Germinal center (tissue), 1 donor: ENCODE measurements around the gene YPEL2.
"Not testable (repeated sequence)": the region's sequence is repeated elsewhere in the genome, so short reads cannot be mapped to it uniquely, and the experiment has no call there.

Experiments
- DNase-seq: peaks from one replicate; pipeline ENCODE4 v3.0.0; 2012; ENCODE audit warnings: mixed read lengths, low spot score

Gene YPEL2

GRCh38 chr17:59406808-59407381, 75.4 kb downstream of the YPEL2 start:
- DNase-seq, result no peak

- no peak for DNase-seq
These were observed 78.0 kb downstream of the YPEL2 start for GRCh38 chr17:59409336-59410048.

- no peak for DNase-seq
These were observed 78.6 kb downstream of the YPEL2 start for GRCh38 chr17:59410049-59410437.

DNA sequence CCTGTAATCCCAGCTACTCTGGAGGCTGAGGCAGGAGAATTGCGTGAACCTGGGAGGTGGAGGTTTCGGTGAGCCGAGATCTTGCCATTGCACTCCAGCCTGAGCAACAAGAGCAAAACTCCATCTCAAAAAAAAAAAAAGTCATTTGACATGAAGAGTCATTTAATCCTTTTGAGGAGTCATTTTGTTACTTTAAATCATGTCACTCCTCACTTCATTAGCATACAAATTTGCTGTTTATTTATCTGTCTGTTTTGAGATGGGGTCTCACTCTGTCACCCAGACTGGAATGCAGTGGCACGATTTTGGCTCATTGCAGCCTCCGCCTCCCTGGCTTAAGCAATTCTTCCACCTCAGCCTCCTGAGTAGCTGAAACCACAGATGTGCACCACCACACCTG, 81.0 kb downstream of the YPEL2 start:
- DNase-seq, result not testable (repeated sequence)

DNA sequence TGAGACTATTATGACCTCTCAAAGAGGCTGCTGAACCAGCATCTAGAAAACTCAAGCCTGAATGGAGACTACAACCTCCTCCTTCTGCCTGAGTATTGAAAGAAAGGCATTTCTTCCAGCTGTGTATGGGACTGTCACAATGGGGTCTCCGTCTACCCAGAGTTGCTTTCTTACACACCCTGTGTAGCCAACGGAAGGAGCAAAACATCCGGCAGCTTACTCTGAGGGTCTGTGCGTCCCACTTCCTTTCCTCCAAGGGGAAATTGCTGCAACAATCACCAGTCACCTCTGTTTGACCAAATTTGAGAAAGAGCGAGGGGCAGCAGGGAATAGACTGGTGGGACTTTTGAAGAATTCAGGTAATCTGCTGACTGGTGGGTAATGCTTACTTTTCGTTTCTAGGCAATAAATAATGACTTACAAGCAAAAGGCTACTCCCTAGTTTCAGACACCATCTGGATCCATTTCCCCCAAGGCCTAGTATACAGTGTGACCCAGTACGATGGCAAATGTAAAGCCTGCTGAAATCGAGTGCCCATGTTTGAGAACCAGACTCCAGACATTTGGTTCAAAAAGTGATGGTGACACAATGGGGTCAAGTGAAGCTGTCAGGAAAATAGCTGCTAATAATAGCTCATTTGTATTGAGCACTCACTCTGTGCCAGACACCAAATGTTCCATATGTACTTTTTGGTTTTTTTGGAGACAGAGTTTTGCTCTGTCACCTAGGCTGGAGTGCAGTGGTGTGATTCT, 81.7 kb downstream of the YPEL2 start:
- no peak for DNase-seq

- DNase-seq, result no peak
These were observed 83.9 kb downstream of the YPEL2 start for GRCh38 chr17:59415397-59415796.

- DNase-seq, result no peak
These were observed 84.7 kb downstream of the YPEL2 start for GRCh38 chr17:59416184-59416583.

GRCh38 chr17:59417452-59417851, 86.0 kb downstream of the YPEL2 start:
- DNase-seq, result no peak

- no peak for DNase-seq
These were observed 87.3 kb downstream of the YPEL2 start for GRCh38 chr17:59418732-59419166.

- DNase-seq, result no peak
These were observed 89.4 kb downstream of the YPEL2 start for GRCh38 chr17:59420901-59421300.

DNA sequence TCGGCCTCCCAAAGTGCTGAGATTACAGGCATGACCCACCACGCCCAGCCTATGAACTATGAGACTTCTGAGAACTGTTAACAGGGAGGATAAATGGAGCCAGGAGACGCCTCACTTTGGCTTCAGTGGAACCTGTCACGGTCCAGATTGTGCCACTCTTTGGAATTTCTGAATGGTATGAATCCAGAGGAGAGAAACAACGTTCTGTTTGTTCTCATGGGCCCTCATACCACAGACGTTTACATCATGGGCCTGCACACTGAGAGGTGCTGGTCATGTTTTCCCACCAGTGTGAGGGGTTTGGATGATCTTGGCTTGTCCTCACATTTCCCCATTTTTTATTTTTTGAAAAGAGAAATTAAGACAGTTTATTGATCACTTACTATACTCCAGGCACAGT, 90.3 kb downstream of the YPEL2 start:
- no peak for DNase-seq

GRCh38 chr17:59423137-59423724, 91.8 kb downstream of the YPEL2 start:
- no peak for DNase-seq

- no peak for DNase-seq
These were observed 92.4 kb downstream of the YPEL2 start for GRCh38 chr17:59423903-59424302.

DNA sequence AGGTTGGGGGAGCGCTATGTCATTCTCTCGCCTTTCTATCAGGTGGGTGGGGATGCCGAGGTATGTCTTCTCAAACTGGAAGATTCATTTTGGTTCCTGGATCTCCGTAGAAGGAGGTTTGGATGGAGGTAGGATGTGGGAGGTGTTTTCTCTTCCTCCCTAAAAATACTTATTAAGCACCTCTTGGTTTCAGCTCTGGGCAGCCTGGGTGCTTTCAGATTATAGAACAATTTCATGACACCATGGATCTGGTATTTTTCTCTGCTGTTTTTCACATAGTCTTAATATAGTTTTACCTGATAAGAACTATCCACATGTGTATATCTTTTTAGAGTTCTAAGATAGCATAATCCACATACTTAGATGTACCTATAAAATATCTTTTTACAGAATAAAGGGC, 92.9 kb downstream of the YPEL2 start:
- DNase-seq, result no peak

DNA sequence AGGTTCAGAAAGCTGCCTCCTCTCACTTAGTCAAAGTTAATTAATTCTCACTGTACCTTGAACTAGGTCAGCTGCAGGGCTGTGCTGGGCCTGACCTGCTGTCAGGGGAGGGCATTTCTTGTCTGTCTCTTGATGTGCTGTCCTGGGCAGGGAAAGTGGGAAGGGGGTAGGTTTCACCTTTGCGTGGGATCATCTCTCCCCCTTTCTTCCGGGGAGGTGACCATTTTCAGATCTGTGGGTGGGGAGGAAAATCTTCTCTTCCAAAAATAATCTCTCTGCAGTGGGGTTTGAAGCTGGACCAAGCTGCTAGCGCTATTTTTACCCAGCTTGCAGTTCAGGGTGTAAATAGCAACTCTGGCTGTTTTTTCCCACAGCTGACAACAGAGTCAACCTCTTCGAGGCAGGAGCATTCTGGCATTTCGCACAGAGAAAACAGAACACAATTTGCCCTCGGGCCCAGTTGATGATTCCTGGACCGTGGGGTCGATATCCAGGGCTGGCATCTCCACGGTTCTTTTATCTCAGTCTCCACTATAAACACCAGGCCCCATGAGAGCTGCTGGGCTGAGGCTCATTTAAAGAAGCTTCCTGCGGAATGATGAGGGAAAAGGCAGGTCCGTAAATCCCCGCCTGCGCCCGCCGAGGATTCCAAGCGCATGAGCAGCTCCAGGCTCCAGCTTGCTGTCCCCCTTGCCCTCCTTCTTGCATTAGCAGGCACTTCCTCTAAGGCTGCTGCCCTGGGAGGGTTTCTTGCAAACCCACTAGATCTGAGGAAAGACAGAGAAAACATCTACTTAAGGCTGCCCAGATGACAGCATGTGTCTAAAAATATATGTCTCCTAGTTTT, 93.9 kb downstream of the YPEL2 start:
- DNase-seq, result no peak

DNA sequence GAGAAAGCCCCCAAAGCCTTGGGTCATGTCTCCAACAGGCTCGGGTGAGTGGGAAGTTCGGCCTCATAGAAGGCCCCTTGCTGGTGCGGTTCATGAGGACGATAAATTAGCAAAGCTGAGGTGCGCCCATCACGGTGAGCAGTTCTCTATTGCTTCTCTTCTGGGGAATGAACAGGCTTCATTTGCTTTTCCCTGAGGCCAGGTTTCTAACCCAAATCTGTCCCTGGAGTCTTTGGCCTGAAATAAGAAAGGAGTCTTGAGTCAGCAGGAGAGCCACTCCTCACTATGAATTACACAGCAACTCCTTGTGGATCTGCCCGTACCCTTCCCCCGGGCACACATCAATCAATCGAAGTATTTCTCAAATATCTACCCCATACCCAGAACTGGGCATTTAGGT, 94.6 kb downstream of the YPEL2 start:
- no peak for DNase-seq

DNA sequence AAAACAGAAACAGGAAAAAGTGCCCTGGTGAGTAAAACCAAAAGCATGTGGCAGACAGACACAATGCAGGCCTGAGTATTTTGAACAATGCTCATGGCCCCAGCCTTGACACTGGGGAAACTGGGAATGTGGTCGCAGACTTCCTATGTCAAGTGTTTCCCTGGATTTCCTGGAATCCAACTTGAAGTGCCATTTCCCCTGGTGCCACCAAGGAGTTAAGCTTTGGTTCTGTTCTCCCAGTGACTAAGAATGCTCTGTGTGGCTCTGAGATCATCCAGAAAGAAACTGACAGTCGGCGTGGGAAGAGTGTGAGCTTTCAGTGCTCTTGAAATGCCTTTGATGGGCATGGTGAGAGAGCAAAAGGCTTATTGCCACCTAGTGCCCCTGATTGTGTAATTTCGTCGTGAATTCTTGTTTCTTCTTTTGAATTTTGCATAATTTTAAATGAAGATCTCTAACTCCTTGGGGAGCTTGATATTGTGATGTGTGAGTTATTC, 96.0 kb downstream of the YPEL2 start:
- no peak for DNase-seq

- DNase-seq, result no peak
These were observed 96.5 kb downstream of the YPEL2 start for GRCh38 chr17:59427996-59428395.

GRCh38 chr17:59428916-59429485, 97.5 kb downstream of the YPEL2 start:
- DNase-seq, result no peak

GRCh38 chr17:59431601-59432000, 100.1 kb downstream of the YPEL2 start:
- DNase-seq, result no peak

- DNase-seq, result no peak
These were observed 101.2 kb downstream of the YPEL2 start for GRCh38 chr17:59432657-59433056.
